ENCODE results near the gene PRKCQ.
"Not testable (repeated sequence)": the region's sequence is repeated elsewhere in the genome, so short reads cannot be mapped to it uniquely, and the experiment has no call there.

Gene PRKCQ

DNA sequence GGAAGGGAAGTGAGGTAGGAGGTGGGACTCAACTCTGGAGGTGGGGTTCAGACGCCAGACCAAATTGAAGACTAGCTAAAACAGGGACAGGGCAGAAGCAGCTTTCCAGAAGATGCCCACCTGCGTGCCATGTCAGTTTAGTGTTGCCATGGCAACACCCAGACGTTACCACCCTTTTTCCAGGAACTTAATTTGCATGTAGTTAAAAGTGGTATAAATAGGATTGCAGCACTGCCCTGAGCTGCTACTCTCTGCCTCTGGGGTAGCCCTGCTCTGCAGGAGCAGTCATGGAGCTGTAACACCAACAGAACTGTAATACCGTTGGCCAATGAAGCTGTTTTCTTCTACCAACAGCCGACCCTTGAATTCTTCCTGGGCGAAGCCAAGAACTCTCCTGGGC is 93.8 kb downstream of the PRKCQ start:
- no peak for DNase-seq

DNA sequence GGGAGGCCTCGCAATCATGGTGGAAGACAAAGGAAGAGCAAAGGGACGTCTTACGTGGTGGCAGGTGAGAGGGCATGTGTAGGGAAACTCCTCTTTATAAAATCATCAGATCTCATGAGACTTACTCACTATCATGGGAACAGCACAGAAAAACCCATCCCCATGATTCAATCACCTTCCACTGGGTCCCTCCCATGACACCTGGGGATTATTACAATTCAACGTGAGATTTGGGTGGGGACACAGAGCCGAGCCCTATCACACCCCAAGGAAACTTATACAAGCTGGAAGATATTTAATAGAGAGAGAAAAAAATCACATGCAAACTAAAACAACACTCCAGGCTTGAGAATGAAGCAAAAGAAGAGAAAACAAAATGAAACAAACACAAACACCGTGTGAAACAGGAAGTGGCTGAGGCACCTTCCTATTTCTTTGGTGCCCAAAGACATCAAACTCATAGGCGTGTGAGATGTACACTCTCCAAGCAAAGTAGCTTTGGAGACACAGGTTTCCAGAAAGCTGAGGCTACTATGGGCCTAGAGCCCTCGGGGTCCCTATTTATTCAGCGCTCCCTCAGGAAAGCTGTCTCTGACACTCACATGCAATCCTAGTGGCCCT is 97.2 kb downstream of the PRKCQ start:
- DNase-seq, result no peak

DNA sequence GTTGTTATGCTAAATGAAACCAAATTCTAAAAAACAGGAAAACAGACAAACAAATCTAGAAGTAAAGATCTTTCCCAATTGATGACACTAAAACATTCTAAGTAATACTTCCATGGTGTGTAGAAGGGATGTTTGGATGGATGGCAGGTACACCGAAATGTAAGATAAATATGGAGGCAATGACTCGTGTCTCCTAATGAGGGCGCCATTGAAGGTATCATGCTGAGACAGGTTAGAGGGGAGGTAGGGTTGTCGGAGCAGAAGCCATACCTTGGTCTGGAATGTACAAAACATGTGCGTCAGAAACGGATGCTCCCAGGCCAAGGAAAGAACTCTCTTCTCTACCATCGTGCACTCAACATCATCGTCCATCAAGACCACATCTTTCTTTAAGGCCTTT is 101.4 kb downstream of the PRKCQ start:
- no peak for DNase-seq

DNA sequence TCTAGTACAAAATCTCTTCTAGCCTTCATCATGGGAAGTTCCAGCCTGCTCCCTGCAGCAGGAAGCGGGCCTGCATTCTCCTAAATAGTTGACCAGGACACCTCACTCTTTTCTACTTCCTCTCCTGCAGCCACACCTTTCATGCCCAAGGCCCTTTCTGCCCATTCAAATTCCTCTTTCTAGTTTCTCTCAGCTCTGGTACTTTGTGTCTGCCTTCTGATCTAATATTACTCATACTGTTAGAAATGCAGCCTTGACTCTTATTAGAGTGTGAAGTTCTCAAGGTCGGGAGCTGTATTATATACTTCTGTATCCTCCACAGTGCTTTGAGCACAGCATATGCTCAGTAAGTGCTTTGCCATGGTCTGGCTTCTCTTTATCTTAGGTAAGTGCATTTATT is 103.1 kb downstream of the PRKCQ start:
- no peak for DNase-seq

- no peak for DNase-seq
Measured at GRCh38 chr10:6474871-6475270, 105.2 kb downstream of the PRKCQ start.

DNA sequence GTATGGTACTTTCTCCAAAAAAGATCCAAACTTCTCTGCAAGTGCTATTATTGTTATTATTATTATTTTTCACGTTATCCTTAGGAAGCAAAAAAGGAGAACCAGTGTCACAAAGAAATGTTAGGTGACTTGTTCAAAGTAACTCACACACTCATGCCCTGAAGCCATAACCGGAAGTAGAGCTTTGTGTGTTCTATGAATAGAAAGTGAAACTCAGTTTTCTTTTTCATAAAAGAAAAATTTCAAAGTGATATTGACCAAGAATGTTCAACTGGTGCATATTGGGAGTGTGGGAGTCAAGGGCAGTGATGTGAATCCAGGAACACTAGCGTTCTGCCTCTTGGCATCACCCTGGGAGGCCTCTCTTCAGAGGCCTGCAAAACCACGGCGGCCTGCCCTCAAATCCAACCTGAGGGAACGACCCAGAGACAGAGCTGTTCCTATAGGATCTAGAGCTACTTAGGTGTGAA is 106.1 kb downstream of the PRKCQ start:
- no peak for DNase-seq

- DNase-seq, result no peak
Measured at GRCh38 chr10:6473430-6473829, 106.6 kb downstream of the PRKCQ start.

GRCh38 chr10:6472710-6473005 is 107.4 kb downstream of the PRKCQ start:
- DNase-seq, result not testable (repeated sequence)

- no peak for DNase-seq
Measured at GRCh38 chr10:6470894-6471618, 109.0 kb downstream of the PRKCQ start.

GRCh38 chr10:6469661-6470060 is 110.4 kb downstream of the PRKCQ start:
- no peak for DNase-seq

DNA sequence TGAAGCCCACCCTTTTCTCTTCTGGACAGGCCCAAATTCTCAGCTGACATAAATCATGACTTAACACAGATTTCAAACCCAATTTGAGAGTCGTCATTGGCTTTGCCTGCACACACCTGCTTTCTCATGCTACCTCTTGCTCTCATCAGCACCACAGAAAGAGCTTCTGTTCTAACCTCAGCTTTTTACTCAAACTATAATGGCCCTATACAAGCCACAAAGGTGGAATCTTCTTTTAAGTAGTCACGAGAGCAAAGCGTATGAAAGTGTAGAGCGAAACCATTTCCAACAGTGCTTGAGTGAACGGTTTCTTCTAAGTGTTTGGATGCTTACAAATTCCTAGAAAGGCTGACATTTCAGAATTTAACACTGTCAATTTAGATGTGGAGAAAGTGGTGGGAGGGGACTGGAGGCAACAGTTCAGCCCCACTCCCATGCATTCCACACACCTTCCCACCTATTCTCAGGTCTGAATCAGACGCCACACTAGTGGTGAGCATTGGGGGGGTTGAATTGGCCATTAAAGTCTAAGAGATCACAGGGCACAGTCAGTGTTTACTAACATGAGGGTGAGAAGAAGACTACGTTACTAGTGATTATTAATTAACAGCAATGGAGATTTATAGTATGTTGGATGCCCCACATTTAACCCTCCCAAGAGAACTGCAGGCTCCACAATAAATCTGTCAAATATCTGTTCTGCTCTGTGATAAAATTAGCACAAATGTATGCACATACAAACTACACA is 114.0 kb downstream of the PRKCQ start:
- DNase-seq, result no peak

DNA sequence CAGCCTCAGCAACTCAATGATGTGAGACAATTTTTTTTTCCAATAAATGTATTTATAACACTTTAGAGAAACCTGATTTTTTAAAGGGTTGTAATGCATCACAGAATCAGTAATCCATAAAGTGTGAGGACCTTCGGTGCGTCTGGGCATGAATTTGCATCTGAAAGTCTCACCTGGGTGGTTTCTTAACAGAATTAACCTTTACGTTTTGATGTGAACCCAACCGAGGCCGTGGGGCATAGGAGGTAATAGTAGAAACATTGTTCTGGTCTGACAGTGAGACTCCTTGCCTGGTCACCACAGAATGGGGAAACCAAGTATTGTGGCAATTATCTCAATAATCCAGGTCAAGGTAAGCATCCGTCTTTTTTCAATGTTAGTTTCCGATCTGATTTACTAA is 114.6 kb downstream of the PRKCQ start:
- no peak for DNase-seq

DNA sequence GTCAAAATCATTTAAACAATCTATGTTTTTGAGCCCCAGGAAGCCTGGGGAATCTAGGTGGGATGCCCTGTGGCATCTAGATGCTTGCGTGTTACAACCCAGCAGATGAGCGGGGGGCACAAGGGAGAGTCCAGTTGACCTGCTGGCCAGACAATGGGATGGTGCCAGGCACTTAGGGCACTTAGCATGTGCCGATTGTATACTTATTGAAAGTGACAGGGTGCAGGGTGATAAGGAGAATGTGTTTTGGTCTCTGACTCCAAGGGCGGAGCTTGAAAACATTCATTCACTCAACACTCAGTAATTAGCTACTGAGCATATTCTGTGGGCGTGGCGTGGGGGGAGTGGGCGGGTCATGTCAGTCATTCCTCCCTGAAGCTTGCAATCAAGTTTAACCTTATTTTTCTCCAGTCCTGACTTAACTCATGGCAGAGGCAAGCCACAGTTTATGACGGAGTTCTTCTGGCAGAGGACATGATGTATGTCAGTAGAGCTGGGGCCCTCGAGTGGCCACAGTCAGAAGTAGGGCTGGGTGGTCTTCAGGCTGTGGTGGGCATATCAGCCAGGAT is 115.1 kb downstream of the PRKCQ start:
- DNase-seq, result no peak

DNA sequence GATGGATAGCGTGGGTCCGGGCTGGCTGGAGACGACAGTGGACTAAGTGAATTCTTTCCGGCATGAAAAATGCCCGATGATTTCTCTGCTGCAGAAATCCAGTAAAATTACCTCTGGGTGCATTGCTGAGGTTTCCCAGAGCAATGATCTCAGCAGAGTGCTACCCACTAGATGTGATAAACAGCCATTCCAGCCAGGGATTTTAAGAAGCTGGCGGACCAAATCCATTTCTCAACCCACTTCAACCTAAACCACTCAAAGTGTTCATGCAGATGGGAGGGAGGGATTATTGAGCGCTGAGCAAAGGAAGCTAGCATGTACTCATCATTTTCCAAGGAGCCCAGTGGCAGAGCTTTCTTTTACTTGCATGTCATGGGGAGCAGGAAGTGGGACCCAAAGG is 116.7 kb downstream of the PRKCQ start:
- DNase-seq, result no peak

DNA sequence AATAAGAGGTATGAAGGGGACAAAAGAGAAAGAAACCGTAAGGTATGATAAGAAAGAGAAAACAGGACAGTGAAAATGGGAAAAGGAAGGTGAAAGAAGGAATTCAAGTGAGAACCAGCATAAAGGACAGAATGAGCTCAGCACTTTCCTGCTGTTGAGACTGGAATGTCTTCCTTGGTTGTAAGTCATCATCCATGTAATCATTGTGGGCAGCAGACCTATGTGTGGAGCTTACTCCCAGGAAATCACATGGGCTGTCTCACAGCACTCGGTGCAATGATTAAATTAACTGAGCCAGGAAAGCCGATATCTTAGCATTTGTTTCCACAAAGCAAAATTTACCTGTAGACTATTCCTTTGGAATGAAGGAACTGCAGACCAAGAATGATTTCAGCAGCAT is 118.1 kb downstream of the PRKCQ start:
- no peak for DNase-seq

GRCh38 chr10:6460861-6461409 is 119.1 kb downstream of the PRKCQ start:
- DNase-seq, result no peak

DNA sequence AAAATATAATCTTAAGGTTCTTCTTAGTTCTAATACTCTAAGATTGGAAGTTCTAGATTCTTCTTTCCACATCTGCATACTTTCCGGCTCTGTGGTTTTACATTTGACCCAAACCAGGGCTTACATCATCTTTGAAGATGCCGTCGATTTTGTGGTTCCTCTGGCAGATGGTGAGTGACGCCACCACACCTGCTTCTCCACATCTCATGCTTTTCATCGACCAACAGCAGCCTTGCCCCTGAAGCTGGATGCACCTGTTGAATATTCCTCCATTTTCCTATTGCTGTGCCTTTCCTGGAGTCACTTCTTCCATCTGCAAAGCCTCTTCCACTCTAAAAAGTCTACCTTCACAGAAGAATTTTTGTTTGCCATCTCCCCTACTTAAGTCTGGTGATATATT is 121.3 kb downstream of the PRKCQ start:
- no peak for DNase-seq

- no peak for DNase-seq
Measured at GRCh38 chr10:6457376-6457775, 122.7 kb downstream of the PRKCQ start.

DNA sequence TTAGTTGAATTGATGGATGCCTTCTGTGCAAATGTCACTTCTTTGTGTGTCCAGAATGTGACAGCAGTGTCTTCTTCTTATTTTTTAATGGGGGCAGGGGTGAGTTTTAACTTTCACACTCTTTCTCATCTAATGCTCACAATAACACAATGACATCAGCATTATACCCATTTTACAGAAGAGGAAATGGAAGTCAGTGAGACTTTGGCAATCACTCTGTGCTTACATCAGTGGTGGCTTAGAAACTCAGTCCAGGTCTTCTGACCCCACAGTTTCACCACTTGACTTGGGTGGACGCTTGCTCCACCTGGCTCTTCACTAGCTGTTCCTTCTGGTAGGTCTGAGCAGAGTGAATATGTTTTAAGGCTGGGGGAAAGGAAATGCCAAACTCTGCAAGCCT is 124.0 kb downstream of the PRKCQ start:
- no peak for DNase-seq

- DNase-seq, result no peak
Measured at GRCh38 chr10:6455592-6455991, 124.5 kb downstream of the PRKCQ start.

DNA sequence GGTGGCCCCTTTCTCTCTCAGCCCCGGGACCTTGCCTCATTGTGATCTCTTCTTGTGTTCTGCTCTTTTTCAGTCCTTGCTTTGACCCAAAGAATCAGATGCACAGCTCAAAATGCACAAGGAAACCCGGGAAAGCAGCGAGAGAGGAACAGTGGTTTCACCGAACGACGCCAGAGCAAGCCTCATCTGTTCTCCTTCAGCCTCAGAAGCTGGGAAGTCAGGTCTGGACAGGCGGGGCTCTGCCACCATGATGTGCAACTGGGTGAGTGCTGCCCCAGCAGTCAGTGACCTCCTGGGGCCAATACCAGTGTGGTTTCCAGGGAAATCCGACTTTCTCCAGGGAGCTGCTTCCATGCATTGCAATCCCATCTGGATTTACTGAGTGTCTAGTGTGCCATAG is 133.4 kb downstream of the PRKCQ start:
- no peak for DNase-seq

- no peak for DNase-seq
Measured at GRCh38 chr10:6445671-6446316, 134.3 kb downstream of the PRKCQ start.

GRCh38 chr10:6439875-6440274 is 140.2 kb downstream of the PRKCQ start:
- not testable (repeated sequence) for DNase-seq

All from NCI-H1694 (cell line).